B cell (primary cell): ENCODE data around the gene TLCD3B. TPM values are rescaled to one million over a fixed set of nuclear protein-coding genes. Genes with fewer than 3 reads are reported as not detected.

Experiments
- ATAC-seq: fragments of 200-7000 bp; cut with Tn5 transposase; one replicate; pipeline ENCODE4 v1.10.0; 2021; ENCODE audit warnings: low read depth, mild to moderate bottlenecking, moderate number of reproducible peaks, moderate library complexity
- CTCF ChIA-PET: fragments of 350-600 bp; sonication (Branson Sonifier 250); formaldehyde crosslinking; loops from one replicate; lab custom pipeline; 2021; ENCODE audit warnings: antibody characterized with exemption, inconsistent platforms; lab: Charles Lee
- POLR2A ChIA-PET: fragments of 350-600 bp; sonication (Branson Sonifier 250); formaldehyde crosslinking; loops from one replicate; lab custom pipeline; 2021; ENCODE audit warnings: antibody characterized with exemption; lab: Charles Lee
- DNase-seq: peaks from one replicate; pipeline ENCODE4 v3.0.0; 2013
- H2AFZ ChIP-seq: 2 replicates; pipeline ENCODE4 v1.6.1; 2012; ENCODE audit warnings: mild to moderate bottlenecking, low read depth, low read length; ENCODE audit not compliant: insufficient read depth, poor library complexity, severe bottlenecking
- H3K27ac ChIP-seq, 2 donors: 1 replicate in 1 of 2; 2 replicates in 1 of 2; pipeline ENCODE4 v1.5.1; 2012 to 2013; ENCODE audit warnings: low read length in 2 of 2, mild to moderate bottlenecking in 2 of 2, moderate library complexity in 1 of 2
- H3K27me3 ChIP-seq, 4 experiments: fragments of 200-600 bp in 1 of 4; sonication (generic) in 1 of 4; replicated peaks in 1 of 4; 1 replicate in 2 of 4; 2 replicates in 2 of 4; pipeline versions ENCODE4 v1.6.1 to v1.7.0; 2013 to 2016; ENCODE audit warnings: low read length in 3 of 4, mild to moderate bottlenecking in 2 of 4, mixed read lengths in 1 of 4, moderate library complexity in 1 of 4; ENCODE audit not compliant: insufficient read depth in 4 of 4, control insufficient read depth in 3 of 4; ENCODE audit errors: control extremely low read depth in 1 of 4
- H3K36me3 ChIP-seq, 2 experiments: replicated peaks in 1 of 2; 1 replicate in 1 of 2; 2 replicates in 1 of 2; pipeline versions ENCODE4 v1.6.1 to v1.7.1; 2013; ENCODE audit warnings: low read length in 1 of 2; ENCODE audit not compliant: insufficient read depth in 2 of 2, control insufficient read depth in 1 of 2; ENCODE audit errors: control extremely low read depth in 1 of 2, extremely low read depth in 1 of 2
- H3K4me1 ChIP-seq, 2 donors: fragments of 200-600 bp in 1 of 2; sonication (generic) in 1 of 2; 1 replicate in 1 of 2; 2 replicates in 1 of 2; pipeline versions ENCODE4 v1.5.1 to v1.6.1; 2013 to 2017; ENCODE audit warnings: low read length in 2 of 2; ENCODE audit not compliant: control insufficient read depth in 2 of 2, insufficient read depth in 2 of 2
- H3K4me2 ChIP-seq: replicated peaks from 2 replicates; pipeline ENCODE3; 2012; ENCODE audit warnings: mild to moderate bottlenecking, low read depth, low read length; ENCODE audit not compliant: poor library complexity, severe bottlenecking
- H3K4me3 ChIP-seq, 5 experiments: fragments of 200-600 bp in 1 of 5; sonication (generic) in 1 of 5; 1 replicate in 3 of 5; 2 replicates in 2 of 5; pipeline versions ENCODE4 v1.5.1 to v1.7.0; 2011 to 2016; ENCODE audit warnings: low read length in 4 of 5, mild to moderate bottlenecking in 4 of 5, low read depth in 2 of 5, control low read depth in 1 of 5, moderate library complexity in 1 of 5; ENCODE audit not compliant: insufficient read depth in 1 of 5; ENCODE audit errors: control extremely low read depth in 1 of 5, extremely low read depth in 1 of 5
- H3K79me2 ChIP-seq: fragments of 200-600 bp; sonication (generic); one replicate; pipeline ENCODE4 v1.6.0; 2016; ENCODE audit warnings: low read length; ENCODE audit not compliant: control insufficient read depth, insufficient read depth
- H3K9ac ChIP-seq: fragments of 200-600 bp; sonication (generic); 2 replicates; pipeline ENCODE4 v1.6.1; 2017; ENCODE audit warnings: mild to moderate bottlenecking, low read length, moderate library complexity
- H3K9me3 ChIP-seq, 3 donors: one replicate each; pipeline versions ENCODE4 v1.6.1 to v1.7.1; 2013; ENCODE audit warnings: low read length in 2 of 3; ENCODE audit not compliant: control insufficient read depth in 2 of 3, insufficient read depth in 1 of 3; ENCODE audit errors: control extremely low read depth in 1 of 3
- H4K20me1 ChIP-seq: 2 replicates; pipeline ENCODE4 v1.6.0; 2012; ENCODE audit warnings: mild to moderate bottlenecking, low read length; ENCODE audit not compliant: insufficient read depth, control insufficient read depth, poor library complexity, severe bottlenecking
- H3K27ac Mint-ChIP-seq: one replicate; pipeline ENCODE4 v1.8.0; 2021; ENCODE audit warnings: mixed read lengths
- H3K27me3 Mint-ChIP-seq: one replicate; pipeline ENCODE4 v1.8.0; 2021; ENCODE audit warnings: mixed read lengths
- H3K4me1 Mint-ChIP-seq: one replicate; pipeline ENCODE4 v1.8.0; 2021; ENCODE audit warnings: mixed read lengths
- H3K4me3 Mint-ChIP-seq: one replicate; pipeline ENCODE4 v1.8.0; 2021; ENCODE audit warnings: mixed read lengths
- H3K9me3 Mint-ChIP-seq: one replicate; pipeline ENCODE4 v1.8.0; 2022; ENCODE audit warnings: mixed read lengths; ENCODE audit not compliant: insufficient read depth
- CTCF ChIP-seq: fragments of 200-600 bp; IDR thresholded peaks from one replicate; pipeline ENCODE4 v1.8.0; 2022; ENCODE audit warnings: antibody characterized with exemption, mild to moderate bottlenecking
- EZH2 ChIP-seq: IDR thresholded peaks from 2 replicates; pipeline ENCODE4 v1.6.1; 2012; ENCODE audit warnings: borderline replicate concordance, low read depth, mild to moderate bottlenecking, moderate library complexity, low read length; ENCODE audit not compliant: insufficient read depth, poor library complexity, severe bottlenecking
- WGBS: methylation state at CpG from one replicate; pipeline ENCODE4 v1.1.5; 2013; ENCODE audit warnings: missing lambda C conversion rate; ENCODE audit not compliant: insufficient coverage; 5-methylcytosine and 5-hydroxymethylcytosine counted together
- intact Hi-C: fragments of 100-400 bp; cut with micrococcal nuclease; formaldehyde crosslinking; loops from one replicate; pipeline ENCODE4 v1.10.0; 2022
- polyA plus RNA-seq: library from polyadenylated mRNA; depleted of rRNA; stranded (reverse); fragments of >200 nt; gene quantifications from 2 replicates; pipeline ENCODE4 v1.2.3, GENCODE V29; 2012
- total RNA-seq, 2 donors: library from RNA; stranded (reverse); fragments of 120-200 nt in 1 of 2; gene quantifications; 1 replicate in 1 of 2; 2 replicates in 1 of 2; pipeline versions ENCODE4 v1.2.3 to v1.2.4, GENCODE V29; 2013 to 2022

The TLCD3B gene
- total and polyA plus RNA-seq, 2 donors (not counting 1 experiment from before 2014, with no cell fraction given), result not detected

GRCh38 chr16:30068333-30068732 lies 37.3 kb upstream of the TLCD3B start:
- POLR2A ChIA-PET, result interaction anchor here (1.3 kb wide), 1 partner anchor 115 kb away, joined by 3 read pairs; the partner anchor contains the start of gene CORO1A
- Histone ChIP-seq H3K9me3 (no peaks in the 10 kb centered on the region), H3K4me3 (no peak overlapping the region), H3K27ac (peak overlapping the region in 1 of 2 donors; percentile 9), H3K27me3 (no peaks in the 10 kb centered on the region), H3K4me1 (peaks cover 16 to 38% of the 10 kb centered on the region in 2 donors), H2AFZ (no peak overlapping the region), H3K9ac (no peak overlapping the region), H3K36me3 (peaks cover 15 to 55% of the 10 kb centered on the region in 2 experiments), H3K79me2 (peaks cover 53% of the 10 kb centered on the region), H4K20me1 (peaks cover 48% of the 10 kb centered on the region), H3K4me2 (no peak overlapping the region)
- CTCF ChIA-PET, result interaction anchor here (0.7 to 3.4 kb wide), 2 partner anchors 23 to 1513 kb away, joined by 3 to 18 read pairs; partner anchors contain the start of gene TBX6
- no peaks in the 10 kb centered on the region for H3K27me3 Mint-ChIP-seq
- H3K4me1 Mint-ChIP-seq, result peaks cover 31% of the 10 kb centered on the region
- no peaks in the 10 kb centered on the region for H3K9me3 Mint-ChIP-seq
- DNase-seq (no peak), ATAC-seq (no peak)
- H3K4me3 Mint-ChIP-seq, result no peak overlapping the region
- intact Hi-C loops, result loop anchor here (10.0 kb wide), 2 partner anchors 306 to 626 kb away; partner anchors contain the start of genes MYL11, SRCAP and TBC1D10B
- 100% methylated on average over 5 of the region's 9 CpGs for WGBS
- TF ChIP-seq EZH2 (no peak), CTCF (no peak)
- H3K27ac Mint-ChIP-seq, result peak overlapping the region; percentile 59

GRCh38 chr16:30067584-30067916 lies 36.5 kb upstream of the TLCD3B start:
- Histone ChIP-seq H4K20me1 (peaks cover 48% of the 10 kb centered on the region), H3K4me1 (peaks cover 16 to 42% of the 10 kb centered on the region in 2 donors), H3K27ac (no peak overlapping the region), H3K4me2 (no peak overlapping the region), H3K27me3 (no peaks in the 10 kb centered on the region), H3K9me3 (no peaks in the 10 kb centered on the region), H3K4me3 (no peak overlapping the region), H3K79me2 (peaks cover 53% of the 10 kb centered on the region), H2AFZ (no peak overlapping the region), H3K36me3 (peaks cover 15 to 53% of the 10 kb centered on the region in 2 experiments), H3K9ac (no peak overlapping the region)
- H3K4me1 Mint-ChIP-seq, result peaks cover 31% of the 10 kb centered on the region
- ATAC-seq, result no peak
- no CpG with 5 or more reads among the region's 6 CpGs for WGBS
- H3K27me3 Mint-ChIP-seq, result no peaks in the 10 kb centered on the region
- TF ChIP-seq EZH2 (no peak), CTCF (no peak)
- DNase-seq, result no peak
- ChIA-PET POLR2A (no interaction called here), CTCF (interaction anchor here (0.7 to 3.4 kb wide), 3 partner anchors 24 to 1512 kb away, joined by 3 to 18 read pairs (median 3); partner anchors contain the start of gene TBX6)
- H3K27ac Mint-ChIP-seq, result peak overlapping the region; percentile 56
- intact Hi-C loops, result loop anchor here (10.0 kb wide), 2 partner anchors 307 to 627 kb away; partner anchors contain the start of genes MYL11, SRCAP and TBC1D10B
- H3K9me3 Mint-ChIP-seq, result no peaks in the 10 kb centered on the region
- peak overlapping the region; percentile 100 for H3K4me3 Mint-ChIP-seq
